GM18505 (cell line): Measurements from ENCODE around the gene STK32B.

Experiments
- ATAC-seq: cut with Tn5 transposase; IDR thresholded peaks from one replicate; pipeline ENCODE4 v1.9.1; 2021; ENCODE audit not compliant: unreplicated experiment
- POLR2A ChIP-seq: IDR thresholded peaks from 4 replicates; pipeline ENCODE4 v1.6.1; 2011; ENCODE audit warnings: borderline replicate concordance; ENCODE audit not compliant: insufficient read depth, insufficient read length; ENCODE audit errors: extremely low read depth

STK32B gene

DNA sequence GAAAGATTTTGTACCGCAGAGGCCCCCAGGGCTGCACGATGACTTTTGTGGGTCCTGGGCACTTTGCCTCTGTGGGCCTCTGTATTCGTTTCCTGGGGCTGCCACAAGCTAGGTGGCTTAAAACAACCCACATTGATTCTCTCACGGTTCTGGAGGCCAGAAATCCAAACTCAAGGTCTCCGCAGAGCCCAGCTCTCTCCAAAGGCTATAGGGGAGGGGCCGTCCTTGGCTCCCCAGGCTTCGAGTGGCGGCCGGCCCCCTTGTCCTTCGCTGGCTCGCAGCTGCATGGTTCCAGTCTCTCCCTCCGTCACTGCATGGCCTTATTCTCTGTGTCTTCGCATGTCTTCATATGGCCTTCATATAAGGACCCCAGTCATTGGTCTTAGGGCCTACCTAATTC is 415.8 kb downstream of the STK32B start:
- TF ChIP-seq POLR2A = no peak

DNA sequence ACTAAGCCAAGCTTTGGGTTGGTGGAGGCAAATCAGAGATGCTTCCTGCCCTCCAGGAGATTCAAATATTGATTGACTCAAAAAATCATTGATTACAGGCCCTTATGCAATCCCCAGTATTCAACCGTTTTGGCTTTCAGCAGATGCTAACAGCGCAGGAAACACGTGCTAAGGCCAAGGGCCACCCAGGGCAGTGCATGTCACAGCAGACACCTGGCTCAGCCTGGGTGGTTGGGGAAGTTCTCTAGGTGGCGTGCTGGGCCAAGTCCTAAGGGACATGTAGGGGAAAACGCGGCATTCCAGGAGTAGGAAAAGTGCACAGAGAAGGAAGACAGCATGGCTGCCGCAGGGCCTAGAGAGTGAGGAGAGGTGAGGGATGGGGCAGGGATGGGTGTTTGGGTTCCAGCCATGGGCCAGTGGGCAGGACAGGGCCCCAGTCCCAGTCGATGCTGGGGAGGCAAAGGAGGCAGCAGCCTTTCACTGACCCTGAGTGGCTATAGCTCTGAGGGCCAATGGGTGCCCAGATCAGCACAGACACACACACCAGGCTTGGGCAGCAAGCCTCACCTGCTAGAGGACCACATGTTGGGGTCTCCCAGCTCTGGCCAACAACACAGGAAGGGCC is 418.0 kb downstream of the STK32B start:
- no peak for TF ChIP-seq POLR2A
- no peak for ATAC-seq

More for the DNA sequence above, 415.8 kb downstream of the STK32B start:
- no peak for ATAC-seq

DNA sequence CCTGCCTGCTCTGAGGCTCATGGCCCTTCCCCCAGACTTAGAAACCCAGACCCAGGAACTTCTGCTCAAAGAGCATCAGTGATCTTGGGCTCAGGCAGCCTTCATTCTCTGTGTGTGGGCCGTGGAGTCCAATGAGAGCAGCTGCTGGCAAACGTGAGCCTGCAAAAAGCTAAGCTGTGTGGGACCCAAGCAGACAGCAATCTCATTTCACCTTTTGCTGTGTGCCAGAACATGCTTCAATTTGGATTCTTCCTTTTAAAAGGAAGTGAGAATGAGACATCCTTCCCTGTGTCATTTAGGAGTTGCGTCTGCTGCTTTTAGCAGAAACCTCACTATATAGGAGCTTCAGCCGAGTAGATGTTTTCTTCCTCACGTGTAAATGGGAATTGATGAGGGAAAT is 418.6 kb downstream of the STK32B start:
- TF ChIP-seq POLR2A = no peak
- no peak for ATAC-seq

DNA sequence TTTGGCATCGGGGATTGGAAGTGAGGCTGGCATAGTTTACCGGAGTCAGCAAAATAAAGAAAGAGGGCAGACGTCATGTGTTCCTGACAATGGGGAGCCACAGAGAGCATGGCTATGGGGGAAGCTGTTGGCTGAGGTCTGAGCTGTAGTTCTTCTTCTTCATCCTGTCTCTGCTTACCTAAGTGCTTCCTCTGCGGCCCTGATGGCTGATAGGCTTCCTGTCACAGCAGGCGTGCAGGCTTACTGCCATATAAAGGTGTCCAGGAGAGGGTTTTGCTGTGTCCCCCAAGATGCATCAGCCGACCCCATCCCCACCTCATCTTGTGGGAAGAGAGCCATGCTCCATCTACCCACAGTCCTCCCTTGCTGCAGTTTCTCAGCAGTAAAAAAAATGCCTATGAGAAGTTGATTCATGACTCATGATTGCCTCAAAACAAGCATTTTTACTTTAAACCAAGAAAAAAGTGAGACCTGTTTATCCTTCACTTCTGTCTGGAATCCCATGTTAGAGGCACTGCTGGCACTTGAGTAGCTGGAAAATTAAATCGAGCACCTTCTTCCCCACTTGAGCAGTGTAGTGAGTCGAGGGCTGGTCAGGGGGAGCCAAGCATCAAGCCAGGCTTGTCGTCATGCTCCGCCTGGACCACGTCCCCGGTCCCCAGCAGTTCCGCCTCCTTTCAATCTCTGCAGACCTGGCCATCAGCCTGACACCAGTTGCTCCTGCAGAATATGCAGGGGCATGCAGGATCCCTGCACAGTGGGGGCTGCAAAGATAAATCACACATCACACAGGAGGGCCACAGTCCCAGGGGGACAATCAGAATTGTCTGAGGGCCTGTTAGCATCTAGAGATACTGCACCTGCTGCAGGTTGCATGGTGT is 419.3 kb downstream of the STK32B start:
- ATAC-seq = no peak
- no peak for TF ChIP-seq POLR2A

DNA sequence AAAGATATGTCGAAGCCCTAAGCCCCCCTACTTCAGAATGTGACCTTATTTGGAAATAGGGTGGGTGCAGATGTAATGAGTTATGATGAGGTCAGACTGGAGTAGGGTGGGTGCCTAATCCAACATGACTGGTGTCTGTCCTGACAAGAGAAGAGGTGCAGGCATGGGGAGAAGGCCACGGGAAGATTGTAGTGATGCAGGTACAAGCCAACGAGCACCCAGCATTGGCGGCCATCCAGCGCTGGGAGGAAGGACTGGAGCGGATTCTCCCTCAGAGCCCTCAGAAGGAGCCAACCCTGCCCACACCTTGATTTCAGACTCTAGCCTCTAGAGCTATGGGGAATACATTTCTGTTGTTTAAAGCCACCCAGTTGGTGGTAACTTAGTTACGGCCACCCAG is 419.9 kb downstream of the STK32B start:
- TF ChIP-seq POLR2A = no peak
- ATAC-seq = no peak

DNA sequence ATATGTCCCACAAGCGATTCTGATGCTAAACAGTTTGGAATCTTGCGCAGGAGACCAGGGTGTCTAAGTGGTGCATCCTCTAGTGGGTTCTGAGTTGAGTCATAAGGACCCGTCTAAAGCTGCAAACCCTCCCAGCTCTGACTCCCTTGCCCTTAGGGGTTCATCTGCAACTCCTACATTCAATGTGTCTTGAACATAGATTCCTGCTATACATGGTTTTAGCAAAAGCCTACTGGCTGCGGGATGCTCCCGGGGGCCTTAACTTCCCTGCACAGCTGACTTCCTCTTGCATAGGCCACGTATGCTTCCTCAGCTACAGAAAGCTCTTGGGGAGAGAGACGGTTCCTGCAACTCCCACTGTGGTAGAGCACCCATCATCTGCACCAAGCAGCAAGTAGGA is 420.4 kb downstream of the STK32B start:
- TF ChIP-seq POLR2A = no peak
- ATAC-seq = no peak

DNA sequence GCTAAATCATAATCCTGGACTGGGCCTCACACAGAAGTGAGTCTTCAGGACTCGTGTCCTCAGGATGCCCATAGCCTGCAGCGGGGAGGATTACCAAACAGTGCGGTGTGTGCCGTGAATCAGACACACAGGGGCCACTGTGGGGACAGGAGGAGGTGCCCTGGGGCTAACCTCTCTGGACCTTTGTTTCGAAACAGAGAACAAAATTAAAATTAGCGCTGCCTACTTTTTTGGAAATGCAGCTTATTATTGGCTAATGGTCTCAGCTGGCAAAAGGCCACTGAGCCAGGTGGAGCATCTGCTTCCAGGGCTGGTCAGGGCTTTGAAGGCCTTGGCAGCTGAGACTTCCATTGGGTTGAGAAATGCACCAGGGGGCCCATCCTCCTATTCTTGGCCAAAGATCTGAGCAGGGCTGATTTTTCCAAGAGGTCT is 420.9 kb downstream of the STK32B start:
- ATAC-seq = no peak
- no peak for TF ChIP-seq POLR2A

DNA sequence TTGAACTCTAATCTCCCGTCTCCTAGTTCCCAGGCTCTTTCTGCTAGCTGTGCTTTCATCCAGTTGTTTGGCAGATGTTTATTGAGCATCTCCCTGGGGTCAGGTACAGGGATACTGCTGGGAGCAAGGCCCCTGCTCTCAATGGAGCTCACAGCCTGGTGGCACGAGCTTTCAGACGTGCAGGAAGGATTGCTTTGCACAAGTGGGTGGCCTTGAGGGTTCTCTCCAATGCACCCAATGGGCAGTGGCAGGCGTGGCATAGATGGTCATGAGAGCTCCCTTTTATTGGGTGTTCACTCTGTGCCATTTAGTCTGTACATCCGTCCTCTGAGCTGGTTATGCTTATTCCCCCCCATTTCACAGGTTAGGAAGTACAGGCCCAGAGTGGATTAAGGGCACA is 421.8 kb downstream of the STK32B start:
- no peak for TF ChIP-seq POLR2A
- ATAC-seq = no peak

DNA sequence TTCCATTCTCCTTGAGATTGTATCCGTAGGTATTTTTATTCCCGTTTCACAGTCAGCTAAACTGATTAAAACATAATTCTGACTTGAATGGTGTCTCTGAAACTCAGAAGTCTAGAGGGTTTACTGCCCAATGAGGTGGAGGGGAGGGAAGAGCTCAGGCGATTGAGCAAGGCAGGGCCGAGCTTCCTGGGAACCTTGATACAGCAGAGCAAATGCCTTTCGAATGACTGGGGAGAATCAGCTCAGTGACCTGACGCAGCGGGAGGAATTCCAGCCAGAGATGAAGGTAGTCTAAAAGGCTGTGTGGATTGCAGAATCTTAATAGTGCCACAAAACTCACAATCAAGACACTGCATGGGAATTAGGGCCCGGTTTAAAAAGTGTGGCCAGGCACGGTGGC is 423.5 kb downstream of the STK32B start:
- no peak for ATAC-seq
- no peak for TF ChIP-seq POLR2A

DNA sequence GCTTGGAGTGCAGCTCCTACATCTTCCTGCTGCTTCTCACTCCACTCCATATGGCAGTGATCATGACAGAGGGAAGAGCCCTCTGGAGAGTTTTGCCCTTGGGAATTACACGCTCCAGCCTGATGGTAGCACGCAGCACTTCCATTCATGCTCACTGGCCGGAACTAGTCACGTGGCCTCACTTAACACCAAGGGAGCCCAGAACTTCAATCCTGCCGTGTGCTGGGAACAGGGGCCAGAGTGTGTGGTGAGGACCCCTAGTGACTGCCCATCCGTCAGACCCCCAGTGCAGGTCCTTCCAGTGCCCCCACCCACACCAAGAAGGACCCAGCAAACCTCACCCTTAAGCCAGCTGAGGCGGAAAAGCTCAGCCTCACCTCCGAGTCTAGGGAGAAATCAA is 426.3 kb downstream of the STK32B start:
- no peak for TF ChIP-seq POLR2A
- no peak for ATAC-seq

DNA sequence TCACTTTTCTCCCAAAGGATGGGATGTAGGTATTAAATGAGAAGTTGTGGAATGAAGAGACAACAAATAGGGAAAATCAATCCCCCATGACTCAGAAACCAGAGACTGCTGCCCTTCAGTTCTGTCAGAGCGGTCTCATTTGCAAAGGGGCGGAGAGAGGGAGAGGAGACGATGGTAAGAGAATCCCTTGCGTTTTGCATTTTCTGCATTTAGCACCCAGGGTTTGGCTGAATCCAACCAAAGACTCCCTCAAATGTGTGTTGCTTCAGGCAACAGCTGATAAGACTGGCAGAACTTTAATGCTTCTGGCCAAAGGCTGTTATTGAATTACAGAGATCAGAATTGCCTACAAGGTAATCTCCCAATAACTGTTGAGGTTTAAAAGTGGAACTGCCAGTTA is 426.9 kb downstream of the STK32B start:
- ATAC-seq = no peak
- TF ChIP-seq POLR2A = no peak

DNA sequence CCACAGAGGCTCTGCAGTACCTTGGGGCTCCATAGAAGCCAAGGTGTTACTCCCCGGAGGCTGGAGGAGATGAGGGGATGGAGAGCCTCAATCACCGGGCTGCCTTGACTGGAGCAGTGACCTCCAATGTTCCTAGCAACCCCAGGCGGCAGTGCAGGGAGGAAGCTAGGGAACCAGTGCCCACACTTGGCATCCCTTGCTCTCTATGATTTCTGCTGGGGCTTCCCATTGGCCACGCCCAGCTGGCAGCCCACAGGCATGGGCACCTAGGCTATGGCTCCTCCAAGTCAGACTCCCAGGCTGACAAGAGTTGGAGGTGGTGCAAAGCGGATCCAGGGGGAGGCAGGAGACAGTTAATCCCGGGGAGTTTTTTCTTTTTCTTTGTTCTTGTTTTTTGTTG is 427.4 kb downstream of the STK32B start:
- no peak for TF ChIP-seq POLR2A
- ATAC-seq = no peak

DNA sequence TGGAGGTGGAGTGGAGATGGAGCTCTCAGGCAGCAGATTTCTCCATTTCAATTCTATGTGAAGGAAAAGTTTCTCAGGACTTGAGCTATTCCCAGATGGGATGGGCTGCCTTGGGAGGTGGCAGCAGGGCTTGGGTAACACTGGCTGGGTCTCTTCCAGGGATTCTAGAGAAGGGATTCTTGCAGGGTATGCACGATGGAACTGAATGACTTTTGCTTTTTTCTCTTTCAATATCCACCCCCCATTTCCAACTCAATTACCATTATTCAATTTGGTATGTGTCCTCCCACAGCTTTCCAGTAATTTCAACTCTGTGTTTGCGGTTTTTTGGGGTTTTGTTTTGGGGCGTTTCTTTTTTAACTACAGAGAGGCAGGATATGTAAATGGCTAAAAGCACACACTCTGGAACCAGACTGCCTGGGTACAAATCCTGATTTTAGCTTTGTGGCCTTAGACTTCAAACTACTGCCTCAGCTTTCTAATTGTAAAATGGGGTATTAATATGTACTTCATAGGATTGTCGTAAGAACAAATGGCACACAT is 428.3 kb downstream of the STK32B start:
- no peak for TF ChIP-seq POLR2A
- ATAC-seq = no peak

DNA sequence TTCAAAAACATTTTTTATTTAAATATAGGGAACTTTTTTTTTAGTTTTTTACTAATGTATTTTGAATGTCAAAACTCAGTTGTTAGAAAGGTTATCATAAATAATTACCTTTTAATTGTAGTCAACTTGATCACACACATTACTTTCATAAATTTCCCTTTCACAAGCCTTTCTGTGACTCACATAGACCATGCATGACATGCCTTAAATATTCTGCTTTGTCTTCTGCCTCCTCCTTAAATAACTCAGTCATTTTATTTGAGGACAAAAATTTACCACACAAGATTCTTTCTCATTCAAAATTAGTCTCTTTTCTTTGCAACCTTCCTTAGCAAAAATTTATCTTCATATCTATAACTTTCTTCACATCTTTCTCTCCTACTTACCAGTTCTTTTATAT is 437.1 kb downstream of the STK32B start:
- no peak for ATAC-seq
- no peak for TF ChIP-seq POLR2A
